ENCODE measurements around the gene DLX1. TPM values are rescaled to one million over a fixed set of nuclear protein-coding genes. Genes with fewer than 3 reads are reported as not detected.

DLX1 gene
- total and polyA plus RNA-seq, 2 donors (not counting 1 experiment from before 2014, with no cell fraction given), result 0.09 TPM; not detected in 1

- no peak overlapping the region for H2AFZ ChIP-seq (ENCODE audit: low read length)
- TF ChIP-seq CTCF (conservative IDR thresholded peaks at IDR 0.05 in 1 of 2, IDR thresholded peaks at IDR 0.05 in 1 of 2; ENCODE audit: low read depth in 1 of 2, low read length in 2 of 2) (no peak), EZH2 (IDR thresholded peaks at IDR 0.05; ENCODE audit: low read length, missing control alignments) (no peak)
- H3K4me3 ChIP-seq (replicated peaks in 1 of 4; ENCODE audit: control extremely low read depth in 1 of 4, insufficient read depth in 1 of 4, low read depth in 3 of 4, low read length in 4 of 4), result no peak overlapping the region
- H3K9ac ChIP-seq (ENCODE audit: insufficient read depth, low read length), result no peak overlapping the region
- no peak for DNase-seq (ENCODE audit: low read depth in 2 of 2)
- no peaks in the 10 kb centered on the region for H4K20me1 ChIP-seq (ENCODE audit: control insufficient read depth, extremely low read depth, insufficient read depth, low read length)
- no peak overlapping the region for H3K27ac ChIP-seq (ENCODE audit: insufficient read depth, low read length)
- H3K36me3 ChIP-seq (ENCODE audit: control insufficient read depth, insufficient read depth, low read length), result no peaks in the 10 kb centered on the region
- H3K27me3 ChIP-seq (ENCODE audit: control insufficient read depth, insufficient read depth, low read length), result peaks cover 3% of the 10 kb centered on the region
- H3K4me2 ChIP-seq (ENCODE audit: extremely low read depth, insufficient read depth, low read length), result no peak overlapping the region
- no peaks in the 10 kb centered on the region for H3K9me3 ChIP-seq (ENCODE audit: control insufficient read depth, insufficient read depth, low read depth, low read length)
- H3K79me2 ChIP-seq (ENCODE audit: control insufficient read depth, insufficient read depth, low read length), result no peaks in the 10 kb centered on the region
- no peaks in the 10 kb centered on the region for H3K4me1 ChIP-seq (ENCODE audit: control insufficient read depth, extremely low read depth, insufficient read depth, low read length)
Measured at GRCh38 chr2:172131713-172132555, 46.6 kb downstream of the DLX1 start.

- H3K9me3 ChIP-seq (ENCODE audit: control insufficient read depth, insufficient read depth, low read depth, low read length), result no peaks in the 10 kb centered on the region
- H3K9ac ChIP-seq (ENCODE audit: insufficient read depth, low read length), result no peak overlapping the region
- peak in 1 of 2 donors; percentile 3 for TF ChIP-seq CTCF (conservative IDR thresholded peaks at IDR 0.05 in 1 of 2, IDR thresholded peaks at IDR 0.05 in 1 of 2; ENCODE audit: low read depth in 1 of 2, low read length in 2 of 2)
- TF ChIP-seq EZH2 (IDR thresholded peaks at IDR 0.05; ENCODE audit: low read length, missing control alignments), result no peak
- no peak overlapping the region for H3K27ac ChIP-seq (ENCODE audit: insufficient read depth, low read length)
- H3K27me3 ChIP-seq (ENCODE audit: control insufficient read depth, insufficient read depth, low read length), result peaks cover 3% of the 10 kb centered on the region
- no peak overlapping the region for H3K4me2 ChIP-seq (ENCODE audit: extremely low read depth, insufficient read depth, low read length)
- no peaks in the 10 kb centered on the region for H4K20me1 ChIP-seq (ENCODE audit: control insufficient read depth, extremely low read depth, insufficient read depth, low read length)
- H3K36me3 ChIP-seq (ENCODE audit: control insufficient read depth, insufficient read depth, low read length), result no peaks in the 10 kb centered on the region
- H3K4me1 ChIP-seq (ENCODE audit: control insufficient read depth, extremely low read depth, insufficient read depth, low read length), result no peaks in the 10 kb centered on the region
- no peak overlapping the region for H3K4me3 ChIP-seq (replicated peaks in 1 of 4; ENCODE audit: control extremely low read depth in 1 of 4, insufficient read depth in 1 of 4, low read depth in 3 of 4, low read length in 4 of 4)
- H3K79me2 ChIP-seq (ENCODE audit: control insufficient read depth, insufficient read depth, low read length), result no peaks in the 10 kb centered on the region
- H2AFZ ChIP-seq (ENCODE audit: low read length), result no peak overlapping the region
- no peak for DNase-seq (ENCODE audit: low read depth in 2 of 2)
Measured at GRCh38 chr2:172134270-172134669, 49.0 kb downstream of the DLX1 start.

- no peaks in the 10 kb centered on the region for H3K9me3 ChIP-seq (ENCODE audit: control insufficient read depth, insufficient read depth, low read depth, low read length)
Measured at GRCh38 chr2:172135446-172135845, 50.1 kb downstream of the DLX1 start.

More at GRCh38 chr2:172135446-172135845, 50.1 kb downstream of the DLX1 start:
- no peak overlapping the region for H3K27ac ChIP-seq (ENCODE audit: insufficient read depth, low read length)
- no peak overlapping the region for H3K9ac ChIP-seq (ENCODE audit: insufficient read depth, low read length)
- H4K20me1 ChIP-seq (ENCODE audit: control insufficient read depth, extremely low read depth, insufficient read depth, low read length), result no peaks in the 10 kb centered on the region
- no peak for TF ChIP-seq CTCF (conservative IDR thresholded peaks at IDR 0.05 in 1 of 2, IDR thresholded peaks at IDR 0.05 in 1 of 2; ENCODE audit: low read depth in 1 of 2, low read length in 2 of 2)
- no peak for TF ChIP-seq EZH2 (IDR thresholded peaks at IDR 0.05; ENCODE audit: low read length, missing control alignments)
- H3K27me3 ChIP-seq (ENCODE audit: control insufficient read depth, insufficient read depth, low read length), result peaks cover 3% of the 10 kb centered on the region
- no peak overlapping the region for H3K4me2 ChIP-seq (ENCODE audit: extremely low read depth, insufficient read depth, low read length)
- H3K4me1 ChIP-seq (ENCODE audit: control insufficient read depth, extremely low read depth, insufficient read depth, low read length), result no peaks in the 10 kb centered on the region
- no peak for DNase-seq (ENCODE audit: low read depth in 2 of 2)
- no peak overlapping the region for H3K4me3 ChIP-seq (replicated peaks in 1 of 4; ENCODE audit: control extremely low read depth in 1 of 4, insufficient read depth in 1 of 4, low read depth in 3 of 4, low read length in 4 of 4)
- no peaks in the 10 kb centered on the region for H3K36me3 ChIP-seq (ENCODE audit: control insufficient read depth, insufficient read depth, low read length)
- no peak overlapping the region for H2AFZ ChIP-seq (ENCODE audit: low read length)
- H3K79me2 ChIP-seq (ENCODE audit: control insufficient read depth, insufficient read depth, low read length), result no peaks in the 10 kb centered on the region

Data from fibroblast of lung (primary cell).